Type B pancreatic cell (in vitro differentiated cells): Measurements from ENCODE around the gene FBRS. TPM values are rescaled to one million over a fixed set of nuclear protein-coding genes. Genes with fewer than 3 reads are reported as not detected.
"Not testable (repeated sequence)": the region's sequence is repeated elsewhere in the genome, so short reads cannot be mapped to it uniquely, and the experiment has no call there.

Source experiments
- DNase-seq: peaks from one replicate; pipeline ENCODE4 v3.0.0; 2021; ENCODE audit warnings: mixed read lengths; ENCODE audit not compliant: unreplicated experiment; ENCODE audit errors: extremely low spot score
- H3K27ac Mint-ChIP-seq: 2 replicates; pipeline ENCODE4 v1.8.0; 2021; ENCODE audit warnings: mild to moderate bottlenecking, mixed read lengths
- H3K27me3 Mint-ChIP-seq: 2 replicates; pipeline ENCODE4 v1.8.0; 2021; ENCODE audit warnings: mixed read lengths
- H3K36me3 Mint-ChIP-seq: 2 replicates; pipeline ENCODE4 v1.8.0; 2021; ENCODE audit warnings: mixed read lengths
- H3K4me1 Mint-ChIP-seq: one replicate; pipeline ENCODE4 v1.8.0; 2021; ENCODE audit warnings: mixed read lengths; ENCODE audit not compliant: unreplicated experiment
- H3K4me3 Mint-ChIP-seq: 2 replicates; pipeline ENCODE4 v1.8.0; 2021; ENCODE audit warnings: mild to moderate bottlenecking, mixed read lengths
- H3K9me3 Mint-ChIP-seq: 2 replicates; pipeline ENCODE4 v1.8.0; 2021; ENCODE audit warnings: mixed read lengths
- CTCF ChIP-seq: fragments of 200-600 bp; sonication (generic); conservative IDR thresholded peaks from 2 replicates; pipeline ENCODE4 v1.5.0; 2021; ENCODE audit warnings: antibody characterized with exemption, mild to moderate bottlenecking
- total RNA-seq: library from RNA; stranded (reverse); gene quantifications from 2 replicates; pipeline ENCODE4 v1.2.1, GENCODE V29; 2021; ENCODE audit warnings: low replicate concordance

Gene FBRS
- total RNA-seq, 1 donor from 2014 or later: 78.2 TPM

GRCh38 chr16:30623536-30624283, 34.5 kb upstream of the FBRS start:
- DNase-seq: no peak
- Mint-ChIP-seq H3K4me1 (peaks cover 12% of the 10 kb centered on the region), H3K27ac (no peak overlapping the region), H3K27me3 (no peaks in the 10 kb centered on the region), H3K4me3 (no peak overlapping the region), H3K36me3 (no peaks in the 10 kb centered on the region), H3K9me3 (peaks cover 4% of the 10 kb centered on the region)
- TF ChIP-seq CTCF: no peak

GRCh38 chr16:30626236-30626635, 32.0 kb upstream of the FBRS start:
- Mint-ChIP-seq H3K4me3 (no peak overlapping the region), H3K27ac (no peak overlapping the region), H3K27me3 (no peaks in the 10 kb centered on the region), H3K36me3 (no peaks in the 10 kb centered on the region), H3K4me1 (peaks cover 16% of the 10 kb centered on the region), H3K9me3 (peaks cover 4% of the 10 kb centered on the region)
- no peak for DNase-seq
- no peak for TF ChIP-seq CTCF

- Mint-ChIP-seq H3K36me3 (no peaks in the 10 kb centered on the region), H3K27me3 (no peaks in the 10 kb centered on the region), H3K9me3 (no peaks in the 10 kb centered on the region), H3K4me1 (peaks cover 6% of the 10 kb centered on the region), H3K27ac (peak overlapping the region; percentile 36), H3K4me3 (peak overlapping the region; percentile 26)
- DNase-seq: peak; percentile 89
- TF ChIP-seq CTCF: peak; percentile 90
Measured at GRCh38 chr16:30628628-30629540, 29.3 kb upstream of the FBRS start.

- peaks cover 17% of the 10 kb centered on the region for H3K4me1 Mint-ChIP-seq
Measured at GRCh38 chr16:30632454-30632853, 25.8 kb upstream of the FBRS start.

GRCh38 chr16:30633526-30633925, 24.7 kb upstream of the FBRS start:
- Mint-ChIP-seq H3K4me1 (peaks cover 17% of the 10 kb centered on the region), H3K4me3 (peak overlapping the region; percentile 92), H3K27ac (peak overlapping the region; percentile 94), H3K27me3 (no peaks in the 10 kb centered on the region), H3K36me3 (no peaks in the 10 kb centered on the region), H3K9me3 (no peaks in the 10 kb centered on the region)
- no peak for TF ChIP-seq CTCF
- DNase-seq: no peak

More at GRCh38 chr16:30632454-30632853, 25.8 kb upstream of the FBRS start:
- not testable (repeated sequence) for H3K27ac Mint-ChIP-seq, H3K36me3 Mint-ChIP-seq, H3K9me3 Mint-ChIP-seq, H3K4me3 Mint-ChIP-seq, DNase-seq, H3K27me3 Mint-ChIP-seq

- Mint-ChIP-seq H3K27ac (no peak overlapping the region), H3K4me3 (no peak overlapping the region)
Measured at GRCh38 chr16:30636599-30636998, 21.6 kb upstream of the FBRS start.

GRCh38 chr16:30637139-30637538, 21.1 kb upstream of the FBRS start:
- H3K27ac Mint-ChIP-seq, H3K4me3 Mint-ChIP-seq, DNase-seq, H3K9me3 Mint-ChIP-seq, H3K27me3 Mint-ChIP-seq, H3K36me3 Mint-ChIP-seq: not testable (repeated sequence)
- peaks cover 11% of the 10 kb centered on the region for H3K4me1 Mint-ChIP-seq

More at GRCh38 chr16:30636599-30636998, 21.6 kb upstream of the FBRS start:
- TF ChIP-seq CTCF: no peak
- H3K36me3 Mint-ChIP-seq: no peaks in the 10 kb centered on the region
- H3K9me3 Mint-ChIP-seq: no peaks in the 10 kb centered on the region
- DNase-seq: no peak
- H3K4me1 Mint-ChIP-seq: peaks cover 11% of the 10 kb centered on the region
- H3K27me3 Mint-ChIP-seq: no peaks in the 10 kb centered on the region
